Measurements from ENCODE around the gene ADGRD1.
"Not testable (repeated sequence)": the region's sequence is repeated elsewhere in the genome, so short reads cannot be mapped to it uniquely, and the experiment has no call there.

The ADGRD1 gene

GRCh38 chr12:130983328-130984017 is 29.8 kb downstream of the ADGRD1 start:
- DNase-seq (ENCODE audit: low read depth in 2 of 2, low spot score in 1 of 2): no peak

- no peak for DNase-seq (ENCODE audit: low read depth in 2 of 2, low spot score in 1 of 2)
These were observed 30.7 kb downstream of the ADGRD1 start for GRCh38 chr12:130984183-130985058.

- no peak for DNase-seq (ENCODE audit: low read depth in 2 of 2, low spot score in 1 of 2)
These were observed 33.6 kb downstream of the ADGRD1 start for GRCh38 chr12:130987151-130987931.

- no peak for DNase-seq (ENCODE audit: low read depth in 2 of 2, low spot score in 1 of 2)
These were observed 34.6 kb downstream of the ADGRD1 start for GRCh38 chr12:130988261-130988660.

- no peak for DNase-seq (ENCODE audit: low read depth in 2 of 2, low spot score in 1 of 2)
These were observed 35.0 kb downstream of the ADGRD1 start for GRCh38 chr12:130988751-130989150.

- no peak for DNase-seq (ENCODE audit: low read depth in 2 of 2, low spot score in 1 of 2)
These were observed 35.7 kb downstream of the ADGRD1 start for GRCh38 chr12:130989391-130989790.

GRCh38 chr12:130990034-130990433 is 36.3 kb downstream of the ADGRD1 start:
- no peak for DNase-seq (ENCODE audit: low read depth in 2 of 2, low spot score in 1 of 2)

GRCh38 chr12:130992448-130992847 is 38.7 kb downstream of the ADGRD1 start:
- no peak for DNase-seq (ENCODE audit: low read depth in 2 of 2, low spot score in 1 of 2)

GRCh38 chr12:130992979-130993538 is 39.4 kb downstream of the ADGRD1 start:
- DNase-seq (ENCODE audit: low read depth in 2 of 2, low spot score in 1 of 2): no peak

- DNase-seq (ENCODE audit: low read depth in 2 of 2, low spot score in 1 of 2): no peak
These were observed 40.3 kb downstream of the ADGRD1 start for GRCh38 chr12:130993759-130994670.

- no peak for DNase-seq (ENCODE audit: low read depth in 2 of 2, low spot score in 1 of 2)
These were observed 41.2 kb downstream of the ADGRD1 start for GRCh38 chr12:130994821-130995375.

- not testable (repeated sequence) for DNase-seq (ENCODE audit: low read depth in 2 of 2, low spot score in 1 of 2)
These were observed 41.8 kb downstream of the ADGRD1 start for GRCh38 chr12:130995386-130995969.

GRCh38 chr12:130998136-130998535 is 44.4 kb downstream of the ADGRD1 start:
- DNase-seq (ENCODE audit: low read depth in 2 of 2, low spot score in 1 of 2): no peak

GRCh38 chr12:131000000-131000486 is 46.3 kb downstream of the ADGRD1 start:
- no peak for DNase-seq (ENCODE audit: low read depth in 2 of 2, low spot score in 1 of 2)

- no peak for DNase-seq (ENCODE audit: low read depth in 2 of 2, low spot score in 1 of 2)
These were observed 47.8 kb downstream of the ADGRD1 start for GRCh38 chr12:131001493-131001892.

- DNase-seq (ENCODE audit: low read depth in 2 of 2, low spot score in 1 of 2): no peak
These were observed 48.5 kb downstream of the ADGRD1 start for GRCh38 chr12:131002216-131002631.

GRCh38 chr12:131003036-131003715 is 49.5 kb downstream of the ADGRD1 start:
- DNase-seq (ENCODE audit: low read depth in 2 of 2, low spot score in 1 of 2): no peak

- no peak for DNase-seq (ENCODE audit: low read depth in 2 of 2, low spot score in 1 of 2)
These were observed 50.0 kb downstream of the ADGRD1 start for GRCh38 chr12:131003716-131004045.

GRCh38 chr12:131004166-131004565 is 50.5 kb downstream of the ADGRD1 start:
- no peak for DNase-seq (ENCODE audit: low read depth in 2 of 2, low spot score in 1 of 2)
